Activated CD8-positive, alpha-beta memory T cell treated with anti-CD3 and anti-CD28 coated beads, Interleukin-2, amount 50 U/mL, for 1 hour (primary cell): Measurements from ENCODE around the gene PDZD7.

Source experiments
- DNase-seq: peaks from one replicate; pipeline ENCODE4 v3.0.0-alpha.2; 2020; ENCODE audit errors: extremely low read depth

PDZD7 gene

DNA sequence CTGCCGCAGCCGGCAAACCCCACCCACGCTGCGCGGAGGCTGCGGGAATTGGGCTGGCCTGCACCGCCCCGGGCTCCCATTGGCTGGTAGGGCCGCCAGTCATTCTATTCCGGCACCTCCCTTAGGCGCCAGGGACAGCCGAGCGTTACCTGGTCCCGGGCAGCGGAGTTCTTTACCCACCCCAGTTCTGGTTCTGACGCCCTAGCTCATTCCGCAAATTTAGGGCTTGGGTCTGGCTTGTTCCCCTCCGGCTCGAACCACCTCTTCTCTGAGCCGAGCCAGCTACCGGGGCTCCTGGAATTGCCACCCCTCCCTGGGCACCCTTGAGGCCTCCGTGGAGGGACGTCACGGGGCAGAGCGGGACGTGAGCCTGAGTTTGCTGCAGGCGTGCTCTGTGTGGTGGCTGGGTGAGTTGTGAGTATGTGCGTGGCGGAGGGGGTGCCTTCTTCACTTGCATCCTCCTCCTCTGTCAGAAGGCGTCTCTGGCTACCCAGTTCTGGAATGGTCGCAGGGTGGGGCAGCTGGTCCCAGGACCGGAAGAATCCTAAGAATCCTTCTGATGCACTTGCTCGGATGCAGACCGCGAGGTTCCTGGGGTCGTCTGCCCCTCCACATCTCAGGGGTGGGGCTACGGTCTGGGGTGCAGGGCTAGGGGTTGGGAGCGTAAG lies at the start of gene PDZD7, which contains the start of gene SFXN3:
Gene PDZD7 (minus strand): TSS at position 2 of the 668 bp plus-strand sequence. CDS start 910 bp downstream, outside the sequence.
Gene SFXN3 (plus strand): TSS at position 107 of the 668 bp plus-strand sequence. CDS start 3,461 bp downstream, outside the sequence.
- peak; percentile 82 for DNase-seq

DNA sequence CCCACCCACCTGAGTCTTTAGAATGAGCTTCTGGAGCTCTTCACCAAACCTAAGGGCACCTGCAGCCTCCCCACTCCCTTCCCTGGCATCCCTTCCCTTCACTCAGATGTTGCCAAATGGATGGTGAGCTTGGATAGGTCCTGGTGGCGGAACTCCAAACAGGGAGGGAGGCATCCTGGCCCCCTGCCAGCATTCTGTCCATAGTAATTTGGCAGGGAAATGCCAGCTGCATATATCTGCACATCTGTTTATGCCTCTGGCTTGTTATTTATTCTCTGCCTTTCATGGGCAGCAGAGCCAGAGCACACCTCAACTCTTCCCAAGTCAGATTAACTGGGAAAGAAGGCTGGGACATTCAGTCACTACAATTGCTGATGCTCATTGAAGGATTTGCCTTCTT lies 48.9 kb upstream of the PDZD7 start:
- DNase-seq: no peak

DNA sequence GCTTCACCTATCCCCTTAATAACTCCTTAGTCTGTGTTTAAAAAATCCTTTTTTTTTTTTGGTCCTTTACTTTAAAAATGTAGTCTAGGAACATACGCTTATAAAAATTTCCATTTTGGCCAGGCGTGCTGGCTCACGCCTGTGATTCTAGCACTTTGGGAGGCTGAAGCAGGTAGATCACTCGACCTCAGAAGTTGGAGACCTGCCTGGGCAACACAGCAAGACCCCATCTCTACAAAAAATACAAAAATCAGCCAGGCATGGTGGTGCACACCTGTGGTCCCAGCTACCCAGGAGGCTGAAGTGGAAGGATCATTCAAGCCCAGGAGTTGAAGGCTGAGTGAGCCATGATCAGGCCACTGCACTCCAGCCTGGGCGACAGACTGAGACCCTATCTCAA lies 45.7 kb upstream of the PDZD7 start:
- DNase-seq: no peak

DNA sequence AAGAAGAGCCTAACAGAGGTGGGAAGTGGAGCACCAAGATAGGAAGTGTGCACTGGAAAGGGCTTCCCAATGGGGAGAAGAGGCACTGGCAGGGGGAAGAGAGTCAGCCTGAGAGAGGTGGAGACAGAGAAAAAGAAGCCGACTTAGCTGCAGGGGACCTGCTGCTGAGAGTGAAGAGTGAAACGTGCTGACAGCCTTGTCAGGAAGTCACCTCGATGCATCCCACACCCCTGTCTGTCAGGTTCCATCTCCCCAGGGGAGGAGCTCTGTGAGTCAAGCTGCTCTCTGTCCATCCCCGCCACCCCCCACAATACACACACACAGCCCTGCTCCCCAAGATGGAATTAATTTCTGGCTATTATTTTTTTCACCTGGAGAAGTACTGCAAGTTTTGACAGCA lies 44.8 kb upstream of the PDZD7 start:
- DNase-seq: no peak

DNA sequence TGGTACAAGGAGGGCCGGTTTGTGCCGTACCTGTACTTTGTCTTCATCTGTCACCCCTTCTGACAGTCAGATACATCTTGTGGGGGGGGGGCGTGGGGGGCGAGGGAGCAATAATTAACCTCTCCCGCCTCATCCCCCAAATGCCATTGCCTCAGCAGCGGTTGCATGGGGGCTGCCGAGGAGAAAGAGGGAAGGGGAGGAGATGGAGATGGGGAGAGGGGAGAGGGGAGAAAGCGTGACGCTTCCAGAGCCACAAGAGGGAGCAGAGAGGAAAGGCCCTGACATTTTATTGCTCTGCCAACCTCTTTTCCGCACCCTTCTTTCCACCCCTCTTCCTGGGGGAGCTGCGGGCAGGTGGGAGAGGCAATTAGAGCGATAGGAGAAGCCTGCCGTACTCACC lies 42.7 kb upstream of the PDZD7 start:
- DNase-seq: no peak

DNA sequence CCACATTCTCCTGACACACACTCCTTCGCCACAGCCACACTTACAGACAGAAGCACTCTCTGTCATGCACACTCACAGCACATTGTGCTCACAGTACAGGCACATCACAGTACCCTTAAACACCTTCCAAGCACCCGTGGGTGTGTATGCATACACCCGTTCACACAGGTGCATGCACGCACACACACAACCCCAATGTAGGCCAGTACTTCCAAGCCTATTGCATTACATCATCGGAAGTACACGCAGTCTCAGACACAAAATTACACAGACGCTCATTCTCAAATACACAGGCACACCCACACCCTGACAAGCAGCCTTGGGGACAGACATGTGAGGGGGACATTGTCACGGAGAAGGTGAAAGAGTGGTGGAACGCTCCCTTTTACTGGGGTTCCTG lies 42.0 kb upstream of the PDZD7 start:
- no peak for DNase-seq

DNA sequence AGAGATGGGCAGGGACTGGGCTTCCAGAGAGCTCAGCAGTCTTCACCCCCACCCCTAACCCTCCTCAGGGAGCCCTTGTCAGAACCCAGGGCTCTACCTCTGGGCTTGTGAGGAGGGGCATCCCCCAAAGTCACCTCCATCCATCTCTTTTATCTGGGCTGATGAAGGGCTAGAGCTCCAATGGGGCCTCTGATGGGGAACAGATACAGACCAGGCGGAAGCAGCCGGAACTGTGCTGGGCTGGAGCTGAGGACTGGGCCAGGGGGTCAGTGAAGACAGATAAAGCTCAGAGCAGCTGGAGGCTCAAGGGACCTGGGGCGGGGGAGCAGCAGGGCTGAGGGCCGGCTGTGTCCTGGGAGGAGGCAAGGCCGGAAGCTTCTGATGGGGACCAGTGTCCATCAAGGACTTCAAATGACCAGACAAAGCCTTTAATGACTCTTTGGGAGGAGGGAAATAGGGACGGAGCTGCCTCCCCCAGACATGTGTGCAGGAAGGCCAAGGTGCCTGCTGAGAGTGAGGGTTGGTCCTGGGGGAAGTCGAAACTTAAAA lies 41.0 kb upstream of the PDZD7 start:
- no peak for DNase-seq

DNA sequence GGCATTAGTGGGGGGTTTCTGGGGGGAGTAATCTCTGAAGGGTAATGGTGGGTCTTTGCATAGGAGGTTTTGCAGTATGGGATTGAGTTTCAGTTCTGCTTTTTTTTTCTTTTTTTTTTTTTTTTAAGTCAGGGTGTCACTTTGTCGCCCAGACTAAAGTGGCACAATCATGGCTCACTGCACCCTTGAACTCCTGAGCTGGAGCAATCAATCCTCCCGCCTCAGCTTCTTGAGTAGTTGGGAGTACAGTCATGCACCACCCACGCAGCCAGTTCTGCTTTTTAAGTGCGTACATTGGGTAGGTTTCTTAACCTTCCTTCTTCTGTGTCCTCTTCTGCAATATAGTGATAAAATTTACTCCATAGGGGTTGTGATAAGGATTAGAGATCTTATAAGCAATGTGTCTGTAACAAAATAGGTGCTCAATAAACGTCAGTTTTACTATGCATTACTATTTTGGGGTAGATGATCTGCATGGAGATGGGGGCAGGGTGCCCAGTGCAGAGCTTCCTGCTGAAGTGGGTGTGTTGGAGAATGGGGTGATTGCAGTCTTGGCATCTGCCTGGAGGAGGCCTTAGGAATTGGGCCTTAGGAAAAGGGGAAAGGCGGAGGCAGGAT lies 40.4 kb upstream of the PDZD7 start:
- DNase-seq: no peak

DNA sequence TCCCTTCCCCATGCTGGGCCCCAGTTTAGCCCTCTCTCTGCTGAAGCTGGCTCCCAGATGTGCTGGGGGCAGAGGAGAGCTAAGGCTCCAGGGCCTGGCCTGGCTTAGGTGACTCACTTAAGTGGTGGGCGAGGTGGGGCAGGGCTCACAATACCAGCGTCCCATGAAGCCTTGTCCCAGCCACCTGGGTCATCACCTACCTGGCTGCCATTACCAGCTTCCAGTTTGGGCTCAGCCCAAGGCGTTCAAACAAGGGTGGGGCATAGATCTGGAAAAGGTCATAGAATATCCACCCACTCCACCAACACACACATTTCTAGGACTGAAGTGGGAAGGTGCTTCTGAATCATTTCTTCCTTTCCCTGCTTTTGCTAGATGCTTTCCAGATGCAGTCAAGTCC lies 39.2 kb upstream of the PDZD7 start:
- no peak for DNase-seq

DNA sequence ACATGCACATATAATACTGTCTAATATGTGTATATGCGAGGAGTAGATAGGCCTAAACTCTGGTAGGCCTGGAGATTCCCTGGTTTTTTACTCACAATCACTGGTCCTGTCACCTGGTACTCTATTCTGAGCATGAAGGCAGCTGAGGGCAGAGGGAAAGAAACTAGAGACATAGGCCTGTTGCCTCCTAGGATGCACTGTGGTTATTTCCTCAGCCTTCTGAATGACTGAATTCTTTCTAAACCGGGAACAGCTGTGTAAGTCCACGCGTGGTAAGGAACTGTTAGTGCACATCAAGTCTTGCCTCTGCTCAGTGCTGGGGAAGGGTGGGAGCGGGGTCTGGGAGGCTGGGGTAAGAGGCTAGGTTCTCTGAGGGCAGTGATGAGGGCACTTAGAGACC lies 38.5 kb upstream of the PDZD7 start:
- no peak for DNase-seq

DNA sequence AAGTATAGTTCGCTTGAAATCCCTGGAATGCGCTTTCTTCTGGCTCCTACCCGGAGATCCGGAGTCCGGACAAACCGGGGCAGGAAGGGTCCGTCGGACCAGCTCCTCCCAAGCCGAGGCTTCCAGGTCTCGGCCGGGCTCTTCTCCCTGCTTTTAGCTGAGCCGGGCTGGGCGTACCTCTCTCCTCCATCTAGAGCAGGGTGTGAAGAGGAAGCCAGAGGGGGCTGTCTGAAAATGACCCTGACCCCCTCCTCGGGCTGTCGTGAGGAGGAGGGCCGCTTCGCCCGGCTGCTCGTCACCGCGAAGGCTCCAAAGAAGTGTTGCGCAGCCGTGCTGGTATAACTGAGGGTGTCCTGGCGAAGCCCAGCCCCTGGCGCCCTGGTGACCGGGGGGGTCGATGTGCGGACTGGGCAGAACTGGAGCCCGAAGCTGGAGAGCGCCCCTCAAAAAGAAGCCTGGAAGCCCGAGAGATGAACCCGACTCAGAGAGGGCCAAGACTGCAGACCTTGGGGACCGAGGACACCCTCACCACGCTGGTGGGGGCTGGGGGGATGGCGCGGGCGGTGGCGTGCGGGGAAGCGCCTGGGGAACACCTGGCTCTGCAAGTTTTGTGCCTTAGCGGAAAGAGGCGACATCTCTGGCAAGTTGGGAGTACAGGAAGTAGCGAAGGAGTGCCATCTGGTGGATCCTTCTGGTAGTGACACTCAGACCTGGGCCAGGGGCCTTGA lies 36.6 kb upstream of the PDZD7 start:
- DNase-seq: no peak

DNA sequence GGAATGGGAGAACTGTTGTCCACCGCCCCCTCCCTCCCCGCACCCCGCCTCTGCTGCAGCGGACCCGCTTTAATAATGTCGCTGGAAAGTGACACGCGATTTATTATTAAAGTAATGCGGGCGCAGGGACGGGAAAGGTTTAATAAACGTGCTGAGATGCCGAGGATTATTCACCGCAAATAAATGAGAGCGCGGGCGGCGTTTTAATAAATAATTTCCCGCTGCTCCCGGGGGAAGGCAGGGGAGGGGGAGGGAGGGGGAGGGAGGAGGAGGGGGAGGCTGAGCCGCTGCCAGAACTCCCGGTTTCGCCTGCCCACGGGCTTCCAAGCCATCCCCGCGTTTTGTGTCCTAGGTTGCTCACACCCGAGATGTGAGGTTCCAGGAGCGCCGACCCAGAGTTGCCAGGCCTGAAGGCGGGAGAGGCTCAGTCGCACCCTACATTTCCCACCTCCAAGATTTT lies 36.0 kb upstream of the PDZD7 start:
- DNase-seq: no peak

DNA sequence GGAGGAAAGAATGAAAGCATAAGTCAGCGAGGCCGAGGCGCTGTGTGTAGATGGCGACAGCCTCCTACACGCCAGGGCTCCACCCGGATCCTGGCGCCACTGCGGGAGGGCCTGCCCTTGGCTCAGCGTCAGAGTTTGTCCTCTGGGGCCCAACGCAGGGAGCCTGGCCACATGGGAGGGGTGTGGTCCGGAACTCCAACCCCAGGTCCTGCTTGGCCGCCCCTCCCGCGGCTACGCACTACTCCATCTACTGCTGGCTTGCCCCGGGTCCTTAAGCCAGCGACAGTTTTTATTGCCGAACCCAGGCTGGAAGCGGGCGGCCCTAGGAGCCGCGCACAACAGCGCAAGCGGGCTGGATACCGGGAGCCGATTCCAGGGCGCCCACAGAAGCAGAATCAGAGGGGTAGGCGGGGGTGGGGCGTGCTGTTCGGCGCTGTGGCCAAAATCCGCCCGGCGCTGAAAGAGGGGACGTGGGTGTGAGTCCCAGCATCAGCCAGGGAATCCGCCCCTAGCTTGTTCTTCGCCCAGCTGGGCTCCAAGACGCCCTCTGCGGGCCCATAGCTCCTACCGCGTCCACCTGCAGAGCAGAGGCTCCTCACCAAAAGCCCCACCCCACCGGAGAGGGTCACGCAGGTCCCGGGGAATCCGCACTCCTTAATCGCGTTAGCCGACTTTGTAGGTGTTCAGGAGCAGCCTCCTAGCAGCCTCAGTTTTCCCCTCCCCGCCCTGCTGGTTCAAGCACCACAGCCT lies 35.4 kb upstream of the PDZD7 start:
- no peak for DNase-seq

DNA sequence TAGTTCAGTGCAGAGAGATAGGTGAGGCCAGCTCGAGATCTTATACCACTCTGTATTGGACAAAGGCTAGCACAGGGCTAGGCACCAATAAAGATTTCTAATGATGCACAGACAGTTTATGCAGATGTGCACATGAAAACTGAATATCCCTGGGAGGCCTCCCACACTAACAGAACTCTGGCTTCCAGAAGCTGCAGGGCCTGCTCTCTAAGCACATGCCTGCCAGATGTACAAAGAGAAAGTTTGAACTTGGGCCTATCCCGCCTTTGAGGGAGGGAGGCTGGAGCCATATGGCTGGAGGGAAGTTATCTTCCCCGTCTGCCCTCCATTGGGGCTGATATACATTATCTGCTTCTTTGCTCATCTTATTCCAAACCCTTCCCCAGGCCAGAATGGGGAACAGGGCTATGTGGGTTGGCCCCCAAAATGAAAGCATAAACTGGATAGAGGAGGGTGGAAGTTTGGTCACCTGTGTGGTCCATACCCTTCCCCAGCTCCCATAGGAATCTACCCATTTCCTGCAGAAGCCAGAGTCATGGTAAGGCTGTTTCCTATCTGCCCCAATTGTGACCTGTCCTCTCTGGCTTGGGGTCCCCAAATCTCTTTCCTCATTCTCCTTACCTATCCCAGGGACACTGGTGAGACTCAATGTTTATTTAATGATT lies 34.7 kb upstream of the PDZD7 start:
- DNase-seq: no peak

DNA sequence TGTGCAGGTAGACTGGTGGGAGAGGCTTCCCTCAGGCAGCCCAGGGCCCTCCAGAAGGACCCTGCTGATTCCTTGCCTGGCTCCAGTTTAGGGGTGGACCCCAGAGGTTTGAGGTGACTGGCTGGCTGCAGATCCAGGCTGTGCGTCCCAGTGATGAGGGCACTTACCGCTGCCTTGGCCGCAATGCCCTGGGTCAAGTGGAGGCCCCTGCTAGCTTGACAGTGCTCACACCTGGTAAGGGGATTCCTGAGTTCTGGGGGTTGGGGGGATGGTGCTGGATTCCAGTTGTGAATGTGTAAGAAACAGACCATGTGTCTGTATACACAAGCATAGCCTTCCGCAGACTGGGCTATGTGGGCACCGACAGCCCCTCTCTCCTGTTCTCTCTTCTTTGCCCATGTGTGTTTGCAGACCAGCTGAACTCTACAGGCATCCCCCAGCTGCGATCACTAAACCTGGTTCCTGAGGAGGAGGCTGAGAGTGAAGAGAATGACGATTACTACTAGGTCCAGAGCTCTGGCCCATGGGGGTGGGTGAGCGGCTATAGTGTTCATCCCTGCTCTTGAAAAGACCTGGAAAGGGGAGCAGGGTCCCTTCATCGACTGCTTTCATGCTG lies 33.6 kb upstream of the PDZD7 start:
- no peak for DNase-seq

DNA sequence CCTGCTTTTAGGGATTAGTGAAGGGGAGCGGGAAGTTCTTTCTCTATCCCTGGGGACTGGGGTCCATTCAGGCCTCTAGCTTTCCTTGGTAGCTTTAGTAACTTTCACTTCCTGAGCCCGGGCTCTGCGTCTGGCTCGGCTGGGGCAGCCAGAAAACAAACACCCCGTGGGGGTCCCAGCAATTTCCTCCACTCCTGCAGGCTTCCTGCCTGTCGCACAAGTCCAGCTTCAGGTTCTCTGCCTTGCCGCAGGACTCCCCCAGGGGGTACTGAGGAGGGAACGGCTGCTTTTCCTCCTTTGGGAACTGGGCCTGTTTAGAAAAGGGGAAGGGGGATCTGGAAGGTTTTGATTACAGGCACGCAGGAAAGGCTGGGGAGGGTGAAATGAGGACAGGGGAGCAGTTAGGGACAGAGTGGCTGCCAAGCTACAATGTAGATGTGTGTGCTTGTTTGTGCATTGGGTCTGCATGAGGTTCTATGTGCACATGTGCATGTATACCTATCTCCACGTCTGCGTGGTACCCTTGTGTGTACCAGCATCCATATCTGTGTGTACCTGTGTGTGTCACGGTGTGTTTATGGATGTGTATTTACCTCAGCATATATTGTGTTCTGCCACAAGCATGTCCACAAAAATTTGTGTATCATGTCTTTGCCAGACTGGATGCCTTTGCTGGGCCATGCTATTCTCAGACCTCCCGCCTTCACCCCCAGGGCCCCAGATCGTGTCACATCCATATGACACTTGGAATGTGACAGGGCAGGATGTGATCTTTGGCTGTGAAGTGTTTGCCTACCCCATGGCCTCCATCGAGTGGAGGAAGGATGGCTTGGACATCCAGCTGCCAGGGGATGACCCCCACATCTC lies 32.9 kb upstream of the PDZD7 start:
- DNase-seq: no peak

DNA sequence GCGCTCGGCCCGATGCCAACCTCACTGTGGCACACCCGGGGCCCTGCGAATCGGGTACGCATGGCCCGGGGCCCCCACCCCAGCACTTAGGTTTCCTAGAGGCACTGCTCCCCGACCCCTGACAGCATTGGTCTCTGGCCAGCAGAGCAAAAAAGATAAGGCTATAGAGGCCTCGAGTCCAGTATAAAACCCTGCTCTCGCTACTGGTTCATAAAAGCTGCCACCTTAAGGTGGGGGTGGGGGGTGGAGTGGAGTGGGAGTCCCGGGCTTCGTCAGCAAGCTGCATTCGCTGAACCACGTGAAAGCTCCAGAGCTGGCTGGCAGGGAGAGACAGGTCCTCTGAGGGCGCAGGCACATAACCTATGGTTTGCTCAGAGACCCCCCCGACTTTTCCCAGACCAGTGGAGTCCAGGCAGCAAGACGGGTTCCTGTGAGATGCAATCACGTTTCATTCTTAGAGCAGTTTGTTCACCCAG lies 32.2 kb upstream of the PDZD7 start:
- DNase-seq: no peak

DNA sequence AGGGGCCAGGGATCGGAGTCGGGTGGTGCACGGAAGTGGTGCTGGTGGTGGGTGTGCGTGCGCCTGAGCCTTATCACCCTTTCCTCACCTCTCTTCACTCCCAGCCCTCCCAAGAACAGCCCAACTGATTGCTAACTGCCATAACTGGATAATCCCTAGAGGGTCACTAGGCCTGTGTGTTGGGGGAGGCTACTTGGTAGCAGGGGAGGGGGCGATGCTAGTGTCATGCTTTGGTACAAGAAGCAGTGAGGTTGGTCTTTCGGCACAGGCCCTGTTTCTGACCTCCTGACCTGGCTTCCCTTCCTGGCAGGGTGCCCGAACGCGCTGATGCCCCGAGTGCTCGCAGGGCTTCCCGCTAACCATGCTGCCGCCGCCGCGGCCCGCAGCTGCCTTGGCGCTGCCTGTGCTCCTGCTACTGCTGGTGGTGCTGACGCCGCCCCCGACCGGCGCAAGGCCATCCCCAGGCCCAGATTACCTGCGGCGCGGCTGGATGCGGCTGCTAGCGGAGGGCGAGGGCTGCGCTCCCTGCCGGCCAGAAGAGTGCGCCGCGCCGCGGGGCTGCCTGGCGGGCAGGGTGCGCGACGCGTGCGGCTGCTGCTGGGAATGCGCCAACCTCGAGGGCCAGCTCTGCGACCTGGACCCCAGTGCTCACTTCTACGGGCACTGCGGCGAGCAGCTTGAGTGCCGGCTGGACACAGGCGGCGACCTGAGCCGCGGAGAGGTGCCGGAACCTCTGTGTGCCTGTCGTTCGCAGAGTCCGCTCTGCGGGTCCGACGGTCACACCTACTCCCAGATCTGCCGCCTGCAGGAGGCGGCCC lies 31.5 kb upstream of the PDZD7 start:
- no peak for DNase-seq
